IMR-90 (cell line): ENCODE data around the gene ETV4.

Source experiments
- CEBPB ChIP-seq: IDR thresholded peaks from 2 replicates; pipeline ENCODE4 v1.6.1; 2012; ENCODE audit warnings: low read depth, low read length, improper control_type of control experiment
- NFE2L2 ChIP-seq: fragments of 150-350 bp; IDR thresholded peaks from 2 replicates; pipeline ENCODE4 v1.6.1; 2016; ENCODE audit warnings: low read depth, mild to moderate bottlenecking, low read length
- POLR2A ChIP-seq: IDR thresholded peaks from 2 replicates; pipeline ENCODE4 v1.6.1; 2012; ENCODE audit warnings: mild to moderate bottlenecking, low read depth, low read length
- RAD21 ChIP-seq: IDR thresholded peaks from 2 replicates; pipeline ENCODE4 v1.6.1; 2012; ENCODE audit warnings: low read length, improper control_type of control experiment
- RFX5 ChIP-seq: IDR thresholded peaks from 2 replicates; pipeline ENCODE4 v1.8.0; 2012; ENCODE audit warnings: low read depth, mild to moderate bottlenecking, low read length, moderate library complexity
- TF ChIP-seq, protein P1 (sequence below): conservative IDR thresholded peaks from 2 replicates; pipeline ENCODE4 v1.5.1; 2012; ENCODE audit warnings: mild to moderate bottlenecking, low read depth, low read length, improper control_type of control experiment

DNA sequence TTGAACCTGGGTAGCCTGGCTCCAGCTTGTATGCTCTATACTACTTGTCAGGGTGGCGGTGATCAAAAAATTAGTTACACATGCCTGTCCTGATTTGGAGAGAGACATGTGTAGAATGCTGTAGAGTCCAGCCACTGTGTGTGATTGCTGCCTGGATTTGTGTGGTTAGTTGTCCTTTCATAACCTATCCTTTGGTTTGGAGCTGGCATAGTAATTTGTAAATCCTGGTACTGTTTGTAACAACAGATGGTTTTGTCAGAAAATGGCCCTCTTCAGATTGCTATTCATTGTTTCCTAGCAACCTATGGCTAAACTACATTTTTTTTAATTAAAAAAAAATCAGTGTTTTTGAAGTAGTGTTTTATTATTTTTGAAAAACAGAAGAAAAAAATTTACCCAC lies 30.5 kb downstream of the ETV4 start:
- TF ChIP-seq, protein P1, sequence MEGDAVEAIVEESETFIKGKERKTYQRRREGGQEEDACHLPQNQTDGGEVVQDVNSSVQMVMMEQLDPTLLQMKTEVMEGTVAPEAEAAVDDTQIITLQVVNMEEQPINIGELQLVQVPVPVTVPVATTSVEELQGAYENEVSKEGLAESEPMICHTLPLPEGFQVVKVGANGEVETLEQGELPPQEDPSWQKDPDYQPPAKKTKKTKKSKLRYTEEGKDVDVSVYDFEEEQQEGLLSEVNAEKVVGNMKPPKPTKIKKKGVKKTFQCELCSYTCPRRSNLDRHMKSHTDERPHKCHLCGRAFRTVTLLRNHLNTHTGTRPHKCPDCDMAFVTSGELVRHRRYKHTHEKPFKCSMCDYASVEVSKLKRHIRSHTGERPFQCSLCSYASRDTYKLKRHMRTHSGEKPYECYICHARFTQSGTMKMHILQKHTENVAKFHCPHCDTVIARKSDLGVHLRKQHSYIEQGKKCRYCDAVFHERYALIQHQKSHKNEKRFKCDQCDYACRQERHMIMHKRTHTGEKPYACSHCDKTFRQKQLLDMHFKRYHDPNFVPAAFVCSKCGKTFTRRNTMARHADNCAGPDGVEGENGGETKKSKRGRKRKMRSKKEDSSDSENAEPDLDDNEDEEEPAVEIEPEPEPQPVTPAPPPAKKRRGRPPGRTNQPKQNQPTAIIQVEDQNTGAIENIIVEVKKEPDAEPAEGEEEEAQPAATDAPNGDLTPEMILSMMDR, result no peak
- TF ChIP-seq POLR2A, result no peak
- TF ChIP-seq RAD21, result no peak
- TF ChIP-seq NFE2L2, result no peak
- TF ChIP-seq RFX5, result no peak
- TF ChIP-seq CEBPB, result no peak
